ENCODE data around the gene SERPINB4.

The SERPINB4 gene

GRCh38 chr18:63627819-63628218 lies 16.2 kb downstream of the SERPINB4 start:
- DNase-seq (ENCODE audit: low spot score) = no peak

GRCh38 chr18:63626431-63626830 lies 17.6 kb downstream of the SERPINB4 start:
- DNase-seq (ENCODE audit: low spot score) = no peak

GRCh38 chr18:63624863-63625262 lies 19.2 kb downstream of the SERPINB4 start:
- DNase-seq (ENCODE audit: low spot score) = no peak

DNA sequence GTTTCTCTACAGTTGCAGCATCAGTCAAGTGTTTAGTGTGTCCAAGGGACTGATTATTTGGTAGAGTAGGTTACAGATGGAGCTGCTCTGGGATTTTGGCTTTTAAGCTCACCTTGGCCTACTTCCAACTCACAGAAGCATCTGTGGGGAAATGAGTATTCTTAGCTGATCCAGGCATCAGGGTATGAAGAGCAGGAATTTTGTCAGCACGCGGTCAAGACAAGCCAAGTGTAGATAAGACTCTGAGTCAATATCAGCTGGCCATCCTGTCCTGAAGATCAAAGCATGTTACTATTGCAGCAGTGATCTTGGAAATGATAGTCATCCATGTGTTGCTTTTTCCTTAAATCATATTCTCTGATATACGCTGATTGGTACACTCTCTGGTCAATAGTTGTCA lies 24.4 kb downstream of the SERPINB4 start:
- no peak for DNase-seq (ENCODE audit: low spot score)

DNA sequence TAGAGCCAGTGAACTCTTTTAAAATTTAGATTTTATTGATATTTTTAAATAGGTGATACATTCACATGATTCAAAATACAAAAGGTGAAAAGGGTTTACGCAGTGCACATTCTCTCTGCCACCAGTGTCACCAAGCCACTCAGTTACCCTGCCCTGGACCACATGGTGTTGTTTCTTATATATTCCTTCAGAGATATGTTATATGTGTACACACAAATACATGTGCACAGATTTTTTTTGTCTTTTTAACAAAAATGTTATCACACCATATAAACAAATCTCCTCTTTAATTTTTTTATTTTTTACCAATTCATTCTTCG lies 26.2 kb downstream of the SERPINB4 start:
- DNase-seq (ENCODE audit: low spot score) = no peak

DNA sequence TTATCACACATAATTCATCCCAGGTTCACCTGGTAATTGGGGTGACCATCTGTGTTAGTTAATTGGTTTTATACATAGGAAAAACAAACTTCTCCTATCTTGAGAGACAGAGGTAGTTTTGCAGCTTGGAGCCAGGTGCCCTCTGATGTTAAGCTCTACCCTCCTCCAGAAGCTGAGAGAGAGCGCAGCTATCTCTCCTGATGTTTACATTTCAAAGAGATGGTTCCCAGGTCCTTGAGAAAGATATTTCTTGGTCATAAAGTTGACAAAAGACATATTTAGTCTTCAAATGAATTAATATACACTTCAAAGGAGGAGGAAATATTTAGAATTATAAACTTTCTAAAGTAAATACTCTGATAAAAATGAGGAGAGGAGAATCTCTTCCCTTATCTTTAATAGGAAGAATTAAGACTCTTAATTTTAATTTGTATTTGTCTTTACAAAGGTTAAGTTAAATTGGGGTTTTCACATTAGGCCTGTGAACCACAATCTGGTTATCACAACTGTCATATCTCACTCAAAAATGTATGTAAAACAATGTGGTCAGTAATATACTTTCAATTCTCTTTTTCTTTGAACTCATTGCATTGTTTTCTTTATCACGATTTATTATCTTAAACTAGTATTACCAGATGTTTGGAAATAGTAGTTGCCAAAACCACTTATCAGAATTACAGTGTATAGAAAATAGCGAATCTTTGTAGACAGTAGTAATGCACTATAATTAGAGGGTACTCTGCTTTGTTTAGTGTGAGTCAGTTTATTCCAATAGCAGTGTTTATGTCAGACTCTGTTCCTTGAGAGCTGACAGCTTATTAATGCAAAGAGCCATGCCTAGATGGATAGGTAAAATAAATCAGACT lies 26.8 kb downstream of the SERPINB4 start:
- no peak for DNase-seq (ENCODE audit: low spot score)

DNA sequence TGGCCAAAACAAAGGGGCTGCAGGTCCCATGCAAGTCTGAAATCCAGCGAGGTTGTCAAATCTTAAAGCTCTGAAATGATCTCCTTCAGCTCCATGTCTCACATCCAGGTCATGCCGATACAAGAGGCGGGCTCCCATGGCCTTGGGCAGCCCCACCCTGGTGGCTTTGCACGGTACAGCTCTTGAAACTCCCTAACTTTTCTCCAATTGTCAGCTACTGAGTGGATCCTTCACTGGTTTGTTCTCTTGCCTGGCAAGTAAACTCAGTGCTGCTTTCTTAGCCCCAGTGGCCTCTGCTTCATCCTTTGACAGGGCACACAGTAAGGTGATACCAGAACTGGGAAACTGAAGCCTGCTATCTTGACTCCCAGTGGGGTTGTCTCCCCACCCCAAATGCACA lies 30.6 kb downstream of the SERPINB4 start:
- DNase-seq (ENCODE audit: low spot score) = no peak

GRCh38 chr18:63606526-63606925 lies 37.5 kb downstream of the SERPINB4 start:
- DNase-seq (ENCODE audit: low spot score) = no peak

DNA sequence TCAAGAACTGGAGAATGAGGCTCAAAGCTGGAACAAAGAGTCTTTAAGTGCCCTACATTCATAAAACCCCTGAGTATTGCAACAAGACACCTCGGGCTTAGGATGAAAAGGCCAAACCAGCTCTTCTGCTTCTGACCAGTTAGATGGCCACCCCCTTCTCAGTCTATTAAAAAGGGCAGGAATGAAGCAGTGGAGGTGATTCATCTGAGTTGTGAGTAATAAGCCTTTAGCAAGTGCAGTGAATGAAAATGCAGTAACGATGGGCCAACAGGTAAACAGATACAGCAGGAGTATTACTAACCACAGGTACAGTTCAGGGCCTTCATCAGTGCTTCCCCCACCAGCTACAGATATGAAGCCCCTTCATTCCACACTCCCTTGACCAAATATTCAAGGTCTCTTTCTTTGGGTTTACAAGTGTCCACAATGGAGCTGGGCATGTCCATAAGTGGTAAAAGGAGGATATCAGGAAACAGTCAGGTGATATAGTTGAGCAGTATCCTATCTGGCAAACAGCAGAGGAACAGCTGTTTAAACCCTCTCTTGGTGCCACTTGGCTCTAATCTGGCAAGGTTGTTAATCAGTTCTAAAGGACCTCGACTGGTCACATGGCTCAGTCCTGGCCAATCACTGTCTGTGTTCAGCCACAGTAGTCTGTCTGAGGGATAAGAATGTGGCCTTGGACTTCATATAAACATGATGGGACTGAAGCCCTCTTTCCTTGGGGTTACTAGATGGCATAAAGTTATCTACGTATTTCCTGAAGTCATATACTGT lies 39.1 kb downstream of the SERPINB4 start:
- no peak for DNase-seq (ENCODE audit: low spot score)

DNA sequence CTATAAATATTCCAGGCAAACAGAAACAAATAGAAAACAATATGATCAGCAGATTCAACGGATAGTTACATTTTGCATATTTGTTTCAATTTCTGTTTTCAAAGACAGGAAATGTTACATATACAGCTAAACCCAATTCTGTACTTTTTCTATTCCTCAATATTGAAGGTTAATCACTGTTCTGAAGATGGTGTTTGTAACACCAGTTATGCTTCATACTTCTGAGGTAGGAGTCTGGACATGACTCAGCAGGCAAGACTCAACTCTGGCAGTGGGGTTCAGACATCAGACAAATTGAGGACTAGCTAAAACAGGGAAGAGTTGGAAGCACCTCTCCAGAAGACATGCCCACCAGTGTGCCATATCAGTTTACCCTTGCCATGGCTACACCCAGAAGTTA lies 40.3 kb downstream of the SERPINB4 start:
- no peak for DNase-seq (ENCODE audit: low spot score)

DNA sequence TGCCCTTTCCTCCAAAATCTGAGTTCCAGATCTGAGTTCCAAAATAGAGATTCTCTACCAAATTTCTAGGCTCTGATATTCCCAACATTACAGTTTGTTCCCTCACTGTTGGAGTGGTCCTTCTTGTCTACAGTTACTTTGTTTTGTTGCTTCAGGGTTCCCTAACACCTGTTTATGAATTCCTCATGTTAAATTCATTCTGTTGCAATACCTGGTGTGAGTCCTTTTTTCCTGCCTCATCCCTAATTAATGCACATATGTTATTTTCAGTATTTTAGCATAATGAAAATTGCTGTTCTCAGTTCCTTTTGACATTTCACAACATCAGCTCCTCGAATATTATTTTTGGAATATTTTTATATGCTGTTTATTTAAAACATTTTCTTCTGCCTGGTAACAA lies 40.7 kb downstream of the SERPINB4 start:
- no peak for DNase-seq (ENCODE audit: low spot score)

- no peak for DNase-seq (ENCODE audit: low spot score)
These were observed 47.1 kb downstream of the SERPINB4 start for GRCh38 chr18:63596964-63597363.

DNA sequence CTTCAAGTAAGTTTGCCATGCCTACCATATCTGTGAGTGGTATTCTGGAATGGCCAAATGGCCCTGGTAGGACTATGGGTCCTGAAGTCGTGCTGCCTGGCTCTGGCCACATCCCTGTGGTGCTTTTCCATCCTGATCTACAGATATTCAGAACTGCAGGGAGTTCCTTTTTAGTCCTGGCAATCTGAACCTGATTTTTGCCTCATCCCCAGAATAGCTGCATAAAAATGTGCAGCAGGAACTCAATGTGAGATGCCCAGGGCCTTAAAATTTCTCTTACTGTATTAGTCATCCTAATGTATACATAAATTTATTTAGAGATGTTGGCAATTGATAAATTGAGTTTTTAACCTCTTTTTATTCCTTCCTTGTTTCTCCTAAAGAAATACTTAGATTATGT lies 51.6 kb downstream of the SERPINB4 start:
- no peak for DNase-seq (ENCODE audit: low spot score)

- DNase-seq (ENCODE audit: low spot score) = no peak
These were observed 52.3 kb downstream of the SERPINB4 start for GRCh38 chr18:63591725-63592124.

- no peak for DNase-seq (ENCODE audit: low spot score)
These were observed 52.9 kb downstream of the SERPINB4 start for GRCh38 chr18:63590966-63591695.

GRCh38 chr18:63590373-63590772 lies 53.7 kb downstream of the SERPINB4 start:
- no peak for DNase-seq (ENCODE audit: low spot score)

- DNase-seq (ENCODE audit: low spot score) = no peak
These were observed 55.1 kb downstream of the SERPINB4 start for GRCh38 chr18:63588909-63589308.
